HG02798 (cell line): Measurements from ENCODE around the gene SRGAP2.
A peak's percentile ranks its signal among the peaks of the same experiment; 100 is the strongest.
"Not testable (repeated sequence)": the region's sequence is repeated elsewhere in the genome, so short reads cannot be mapped to it uniquely, and the experiment has no call there.

ENCODE experiments used
- ATAC-seq: cut with Tn5 transposase; IDR thresholded peaks from one replicate; pipeline ENCODE4 v1.9.1; 2021; ENCODE audit warnings: mild to moderate bottlenecking; ENCODE audit not compliant: unreplicated experiment, poor library complexity

The SRGAP2 gene

DNA sequence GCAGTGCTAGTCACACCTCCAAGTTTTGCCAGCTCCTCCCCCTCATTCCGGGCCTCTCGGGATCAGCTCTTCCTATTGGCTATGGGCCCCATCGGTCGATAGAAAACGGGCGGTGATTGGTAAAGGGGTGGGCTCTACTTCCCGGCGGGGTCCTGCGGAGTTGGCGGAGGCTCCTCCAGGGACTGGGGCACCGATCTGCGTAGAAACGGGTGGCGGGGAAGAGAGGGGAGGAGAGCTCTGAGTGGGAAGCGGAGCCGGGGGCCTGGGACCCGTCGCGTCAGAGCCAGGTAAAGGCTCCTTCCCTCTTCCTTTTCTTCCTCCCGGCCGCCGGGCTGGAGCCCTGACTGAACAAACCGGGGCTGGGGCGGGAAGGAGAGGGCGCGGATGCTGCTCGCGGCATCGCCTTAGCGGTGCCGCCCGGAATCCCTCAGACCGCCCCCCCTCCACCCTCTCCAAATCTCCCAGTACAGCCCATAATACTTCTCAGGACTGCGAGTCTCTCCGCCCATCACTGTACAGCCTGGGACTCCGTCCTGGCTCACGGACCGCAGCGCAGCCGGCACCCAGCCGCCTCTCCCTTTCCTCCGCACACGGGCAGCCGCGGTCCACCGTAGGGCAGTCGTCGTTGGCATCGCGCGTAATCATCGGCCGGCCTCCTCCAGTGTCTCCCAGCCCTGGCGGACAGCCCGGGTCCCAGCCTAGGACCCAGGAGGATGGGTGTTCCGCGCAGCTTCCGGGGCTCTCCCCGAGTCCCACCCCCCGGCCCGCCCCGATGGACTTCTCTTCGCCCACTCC, at the start of gene SRGAP2:
Gene SRGAP2 (plus strand): TSS at position 178 of the 795 bp plus-strand sequence. CDS start 2,430 bp downstream, outside the sequence.
- ATAC-seq = peak; percentile 1

DNA sequence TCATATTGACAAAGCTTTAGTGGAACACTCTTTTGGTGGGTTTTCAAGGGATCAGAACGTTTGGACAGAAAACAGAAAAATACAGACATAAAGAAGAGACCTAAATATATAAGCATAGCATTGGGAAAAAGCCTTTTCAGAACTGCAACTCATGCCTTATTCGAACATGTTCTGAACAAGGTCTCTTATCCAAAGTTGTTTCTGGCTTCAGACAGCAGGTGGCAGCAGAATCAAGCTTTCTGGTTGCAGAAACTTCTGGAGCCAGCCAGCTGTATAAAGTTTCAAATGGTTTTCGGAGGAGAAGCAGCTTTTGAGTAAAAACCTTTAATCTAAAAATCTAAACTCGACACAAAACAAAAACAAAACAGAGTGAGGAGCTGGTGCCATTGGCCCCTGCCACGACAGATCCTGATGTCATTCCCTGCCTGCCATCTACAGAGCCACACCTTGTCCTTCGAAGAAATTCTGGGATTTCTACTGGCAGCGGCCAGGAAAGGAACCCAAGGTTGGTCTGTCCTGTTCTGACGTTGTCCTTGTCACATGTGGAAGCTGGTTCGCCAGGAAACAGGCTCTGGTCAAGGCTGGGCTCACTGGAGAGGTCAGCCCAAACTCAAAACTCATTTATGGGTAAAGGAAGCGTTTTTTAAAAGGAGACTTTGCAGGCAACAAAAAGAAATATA, 35.9 kb upstream of the SRGAP2 start:
- ATAC-seq = peak; percentile 73

- not testable (repeated sequence) for ATAC-seq
Observed at GRCh38 chr1:206169794-206170193, 33.5 kb upstream of the SRGAP2 start.

- ATAC-seq = not testable (repeated sequence)
Observed at GRCh38 chr1:206173110-206173719, 30.1 kb upstream of the SRGAP2 start.

GRCh38 chr1:206174182-206174868, 29.0 kb upstream of the SRGAP2 start:
- ATAC-seq = not testable (repeated sequence)

DNA sequence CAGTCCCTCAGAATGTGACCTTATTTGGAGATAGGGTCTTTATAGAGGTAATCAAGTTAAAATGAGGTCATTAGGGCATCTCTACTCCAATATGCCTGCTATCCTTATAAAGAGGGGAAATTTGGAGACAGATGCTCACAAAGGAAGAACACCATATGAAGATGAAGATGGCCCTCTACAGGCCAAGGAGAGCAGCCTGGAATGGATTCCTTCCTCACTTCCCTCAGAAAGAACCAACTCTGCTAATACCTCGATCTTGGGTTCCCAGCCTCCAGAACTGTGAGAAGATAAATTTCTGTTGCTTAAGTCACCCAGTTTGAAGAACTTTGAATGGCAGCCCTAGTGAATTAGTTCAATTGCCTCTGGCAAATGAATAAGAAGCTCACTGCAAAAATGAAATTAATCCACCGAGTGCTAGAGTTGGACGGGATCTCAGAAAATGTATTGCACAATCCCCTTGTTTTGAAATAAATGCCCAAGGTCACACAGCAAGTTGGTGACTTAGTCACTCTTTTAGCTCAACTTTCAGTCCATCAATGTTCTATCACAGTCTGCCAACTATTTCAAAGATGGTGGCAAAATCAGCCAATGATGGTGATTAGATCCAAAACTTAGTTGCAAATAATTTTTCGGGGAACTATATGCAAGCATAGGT, 27.8 kb upstream of the SRGAP2 start:
- not testable (repeated sequence) for ATAC-seq

DNA sequence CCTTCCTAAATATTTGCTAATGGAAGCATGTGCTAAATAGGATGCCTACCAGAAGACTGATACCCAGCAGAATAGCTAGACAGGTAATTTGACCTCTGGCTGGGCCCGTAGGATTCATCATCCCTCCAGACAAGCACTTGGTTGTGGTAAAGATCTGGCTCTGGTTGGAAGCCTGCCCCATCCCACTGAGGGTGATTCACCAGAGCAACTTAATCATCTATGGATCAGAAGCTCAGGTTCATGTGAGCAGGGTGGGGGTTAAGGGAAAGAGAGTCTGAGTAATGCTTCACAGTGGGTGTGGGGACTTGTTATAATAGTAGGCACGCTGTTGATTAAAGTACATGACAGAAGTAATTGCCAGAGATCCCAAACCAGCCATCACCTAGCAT, 27.2 kb upstream of the SRGAP2 start:
- not testable (repeated sequence) for ATAC-seq

DNA sequence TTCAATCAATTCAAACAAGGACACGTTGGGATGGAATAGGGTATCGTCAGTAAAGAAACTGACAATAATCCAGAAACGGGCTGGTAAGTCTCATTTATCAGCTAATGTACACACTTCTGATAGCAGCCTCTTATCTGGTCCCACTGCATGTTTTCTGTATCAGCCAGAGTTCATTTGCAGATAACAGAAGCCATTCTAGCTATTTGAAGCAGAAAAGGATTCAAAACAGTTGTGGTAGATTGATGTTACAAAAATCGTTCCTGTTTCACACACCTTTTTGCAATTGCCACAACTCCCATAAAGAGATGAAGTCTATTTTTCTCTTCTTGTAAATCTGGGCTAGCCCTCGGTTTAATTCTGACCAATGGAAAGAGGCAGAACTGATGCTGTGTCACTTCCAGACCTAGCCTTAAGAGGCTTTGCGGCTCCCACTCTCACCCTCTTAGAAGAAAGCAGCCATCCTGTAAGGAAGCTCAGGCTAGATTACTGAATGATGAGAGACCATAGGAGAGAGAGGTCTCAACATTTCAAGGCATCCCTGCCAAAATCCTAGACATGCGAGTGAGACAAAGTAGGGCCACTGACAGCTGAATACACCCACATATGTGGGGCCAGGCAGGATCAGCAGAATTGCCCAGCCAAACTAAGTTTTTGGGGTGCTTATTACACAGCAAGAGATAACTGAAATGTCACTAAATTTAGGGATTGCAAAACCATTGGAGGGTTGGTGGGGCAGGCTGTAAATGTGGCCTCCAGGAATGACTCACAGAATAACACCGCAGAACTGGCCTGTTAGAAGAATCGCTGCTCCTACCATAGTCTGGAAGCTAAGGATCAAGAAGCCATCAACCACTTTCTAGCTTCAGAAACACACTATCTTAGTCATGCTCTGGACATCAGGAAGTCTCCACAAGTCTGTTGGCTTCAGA, 25.0 kb upstream of the SRGAP2 start:
- ATAC-seq = not testable (repeated sequence)

DNA sequence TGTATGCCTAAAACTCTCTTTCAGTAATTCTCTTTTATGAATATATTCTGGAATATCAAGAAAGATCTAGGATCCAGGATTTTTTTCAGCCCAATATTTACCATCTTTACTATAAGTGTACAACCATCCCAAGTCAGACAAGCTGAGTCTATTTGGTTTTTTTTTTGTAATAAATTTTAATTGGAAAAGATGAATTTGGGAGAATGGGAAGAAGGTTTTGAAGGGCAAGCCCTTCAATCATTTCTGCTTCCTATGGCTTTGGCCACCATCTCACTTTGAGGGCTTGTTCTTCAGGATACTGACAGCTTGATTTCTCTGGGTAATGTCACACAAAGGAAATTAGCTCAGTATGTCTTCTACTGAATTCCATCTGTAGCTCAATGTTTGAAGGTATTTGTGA, 23.7 kb upstream of the SRGAP2 start:
- ATAC-seq = not testable (repeated sequence)

DNA sequence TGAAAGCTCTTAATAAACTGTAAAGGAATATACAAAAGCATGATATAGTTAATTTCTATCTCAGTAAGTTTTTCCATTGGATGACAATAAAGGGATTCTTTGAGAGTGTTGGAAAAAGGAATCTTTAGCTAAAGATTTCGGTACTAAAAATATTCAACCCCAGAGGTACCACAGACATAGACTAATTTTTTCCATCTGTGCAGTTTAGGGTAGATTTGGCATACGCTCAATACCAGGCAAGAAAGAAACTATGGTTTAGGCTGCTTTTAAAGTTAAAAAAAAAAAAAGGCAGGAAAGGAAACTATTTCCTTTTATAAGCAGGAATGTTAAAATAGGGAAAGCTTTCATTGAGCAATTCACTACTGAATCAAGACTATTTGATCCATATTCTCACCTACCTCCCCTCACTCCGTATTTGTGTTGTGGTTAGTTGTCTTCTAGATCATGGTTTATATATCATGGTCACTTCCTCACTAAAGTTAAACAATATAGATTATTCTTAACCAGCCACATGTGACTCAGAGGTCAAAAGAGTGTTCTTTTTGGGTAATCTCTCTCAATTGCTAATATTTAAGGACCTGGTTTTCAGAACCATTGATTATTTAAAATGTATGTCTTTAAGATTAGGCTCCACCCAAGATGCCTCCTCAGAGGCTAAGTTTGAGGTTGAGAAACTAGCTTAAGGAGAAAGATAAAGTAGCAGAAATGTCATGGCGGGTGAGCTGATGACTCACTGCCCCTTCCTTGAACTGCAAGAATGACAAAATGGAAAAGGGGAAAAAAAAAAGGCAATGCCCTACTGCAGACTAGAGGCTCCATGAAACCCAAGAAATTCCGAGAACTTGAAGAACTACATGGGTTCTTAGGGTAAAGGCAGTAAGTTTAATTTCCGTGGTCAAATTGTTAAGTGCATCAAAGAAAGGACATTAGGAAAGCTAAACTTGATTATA, 20.7 kb upstream of the SRGAP2 start:
- ATAC-seq = not testable (repeated sequence)

DNA sequence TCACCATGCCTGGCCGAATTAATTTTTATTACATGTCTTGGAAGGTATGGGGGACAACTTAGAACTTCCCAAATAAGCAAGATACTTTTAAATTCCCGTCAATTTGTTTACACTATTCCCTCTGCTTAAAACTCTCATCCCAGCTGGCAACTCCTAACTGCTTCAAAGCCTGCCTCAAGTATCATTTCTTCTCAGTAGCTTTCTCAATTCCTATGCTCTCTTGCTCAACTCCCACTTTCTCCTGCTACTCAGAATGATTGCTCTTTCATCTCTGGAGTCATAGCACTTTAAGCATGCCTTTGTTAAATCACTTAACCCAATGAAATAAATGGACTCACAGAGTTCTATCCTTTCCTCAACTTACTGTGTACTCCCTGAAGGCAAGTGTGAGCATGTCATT, 19.6 kb upstream of the SRGAP2 start:
- not testable (repeated sequence) for ATAC-seq

DNA sequence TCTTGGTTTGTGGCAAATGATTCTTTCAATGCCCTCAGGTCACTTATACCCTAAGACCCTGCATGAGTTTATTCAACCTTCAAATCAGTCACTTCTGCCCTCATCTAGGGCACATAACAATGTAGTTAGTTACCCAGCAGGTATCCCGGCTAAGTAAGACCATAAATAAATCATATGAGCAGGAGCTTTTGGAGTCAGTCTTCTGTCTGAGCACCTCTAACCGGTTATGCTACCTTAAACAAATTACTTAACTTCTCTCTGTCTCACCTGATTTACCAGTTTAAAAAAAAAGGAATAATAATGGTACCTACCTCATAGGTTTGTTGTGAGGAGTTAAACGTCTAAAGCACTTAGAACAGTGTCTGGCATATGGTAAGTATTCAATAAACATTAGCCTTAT, 17.6 kb upstream of the SRGAP2 start:
- ATAC-seq = not testable (repeated sequence)

GRCh38 chr1:206186826-206187225, 16.5 kb upstream of the SRGAP2 start:
- ATAC-seq = not testable (repeated sequence)

DNA sequence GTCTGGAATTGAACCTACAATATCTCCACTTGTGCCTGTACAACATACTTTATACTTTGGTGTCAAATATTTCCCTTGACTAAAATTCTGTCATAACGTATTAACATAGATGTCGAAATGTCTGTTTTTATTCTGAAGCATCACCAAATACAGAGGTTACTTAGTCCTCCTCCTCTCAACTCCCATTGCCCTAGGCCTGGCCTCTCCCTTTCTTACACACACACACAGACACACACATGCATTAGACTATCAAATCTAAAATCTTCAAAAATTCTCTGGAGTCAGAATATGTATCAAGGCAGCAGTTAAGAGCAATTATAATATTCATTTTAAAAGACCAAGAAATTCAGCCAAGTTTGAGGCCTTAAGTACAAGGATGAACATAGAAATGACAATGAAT, 8.2 kb upstream of the SRGAP2 start:
- not testable (repeated sequence) for ATAC-seq

DNA sequence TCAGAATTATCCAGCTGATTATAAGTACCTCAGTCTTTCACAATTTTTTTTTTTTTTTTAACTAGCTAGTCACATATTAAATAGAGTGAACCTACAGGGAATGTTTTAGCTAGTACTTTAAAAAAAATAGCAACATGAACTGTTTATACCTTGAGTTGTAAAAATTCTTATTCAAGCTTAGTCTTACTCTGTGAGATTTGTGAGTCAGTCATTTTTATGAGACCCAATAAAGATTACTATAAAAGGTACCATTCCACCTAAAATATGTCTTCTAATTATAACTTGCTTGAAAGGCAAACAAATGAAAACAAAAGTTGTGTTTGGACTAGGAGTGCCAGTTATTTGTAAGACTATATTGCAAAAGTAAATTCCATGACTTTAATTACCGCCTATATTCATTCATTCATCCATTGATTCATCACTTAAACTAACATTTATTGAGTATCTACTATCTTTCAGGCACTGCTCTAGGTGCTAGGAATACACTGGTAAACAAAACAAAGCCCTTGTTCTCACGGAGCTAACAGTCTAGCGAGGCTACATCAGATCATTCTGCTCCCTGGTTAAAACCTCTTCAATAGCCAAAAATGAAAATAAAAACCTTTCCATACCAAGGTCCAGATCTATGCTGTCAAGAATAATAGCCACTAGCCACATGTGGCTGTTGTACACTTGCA, 6.5 kb upstream of the SRGAP2 start:
- ATAC-seq = not testable (repeated sequence)

DNA sequence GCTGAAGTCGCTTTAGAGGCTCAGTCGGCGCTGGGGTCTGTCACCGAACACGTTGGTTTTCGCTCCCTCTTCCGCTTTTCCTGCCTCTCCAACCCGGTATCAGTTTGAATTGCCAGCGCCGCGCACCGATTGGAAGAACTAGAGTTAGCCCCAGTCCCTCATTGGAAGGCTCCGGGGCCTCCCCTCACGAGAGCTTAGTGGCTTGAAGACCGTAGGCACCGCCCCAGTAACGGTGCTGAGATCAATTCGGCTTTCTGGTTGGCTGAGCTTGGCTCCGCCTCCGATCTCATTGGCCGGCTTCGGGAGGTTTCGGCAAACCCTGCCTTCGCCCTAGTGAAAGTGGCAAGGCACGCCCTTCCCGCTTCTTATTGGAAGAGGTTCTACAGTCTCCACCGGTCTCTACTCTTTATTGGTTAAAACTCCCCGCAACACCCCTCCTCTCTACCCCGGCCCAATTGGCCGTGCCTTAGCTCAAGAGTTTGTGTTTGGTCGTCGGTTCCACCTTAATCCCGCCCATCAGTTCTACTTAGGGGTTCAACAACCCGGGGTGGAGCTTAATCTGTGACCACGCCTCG, 465 bp upstream of the SRGAP2 start, which contains the start of gene FAM72A:
Gene FAM72A (minus strand): TSS at position 51 of the 575 bp plus-strand sequence. CDS start 814 bp downstream, outside the sequence.
- ATAC-seq = peak; percentile 86

DNA sequence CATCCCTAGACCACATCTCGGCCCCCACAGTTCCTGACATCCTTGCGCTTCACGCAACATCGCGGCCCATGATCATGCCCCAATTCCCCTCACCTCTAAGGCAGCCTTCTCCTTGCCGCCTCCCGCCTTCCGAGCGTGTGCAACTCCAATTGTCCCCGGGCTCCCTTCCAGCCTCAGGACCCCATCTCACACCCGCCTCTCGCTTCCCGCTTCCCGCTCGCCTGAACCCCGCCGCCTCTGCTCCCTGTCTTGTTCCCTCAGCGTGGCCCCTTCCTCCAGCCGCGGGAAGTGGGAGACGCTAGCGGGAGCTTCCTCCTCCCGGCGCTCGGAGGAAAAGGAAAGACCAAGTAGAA, 794 bp downstream of the SRGAP2 start:
- not testable (repeated sequence) for ATAC-seq
